ENCODE measurements around the gene UBTF. TPM values are rescaled to one million over a fixed set of nuclear protein-coding genes. Genes with fewer than 3 reads are reported as not detected.

The UBTF gene
- 65.2 TPM for total RNA-seq
- long read RNA-seq, full-length matches to known transcripts, result 51 of 130 reads
- long read RNA-seq, partial matches to known transcripts, result 34 of 130 reads
- long read RNA-seq, other reads (novel, unspliced or antisense), result 45 of 130 reads

- DNase-seq (peak; percentile 85), ATAC-seq (peak; percentile 20)
- intact Hi-C loops (cut with micrococcal nuclease), result loop anchor here (5.0 kb wide), 1 partner anchor 108 kb away; no protein-coding TSS in a partner anchor
Measured at GRCh38 chr17:44219616-44220212, at the start of gene UBTF. Gene UBTF, minus strand, starts transcription at chr17:44219675. Its CDS starts 1,446 bp downstream, at chr17:44218229.

- DNase-seq, result no peak
- ATAC-seq, result no peak
- intact Hi-C loops (cut with micrococcal nuclease), result no loop called here
Measured at GRCh38 chr17:44268709-44269534, 49.4 kb upstream of the UBTF start.

- intact Hi-C loops (cut with micrococcal nuclease), result no loop called here
- DNase-seq, result no peak
- ATAC-seq, result no peak
Measured at GRCh38 chr17:44267818-44268490, 48.5 kb upstream of the UBTF start, which contains the start of gene SLC4A1. Gene SLC4A1, minus strand, starts transcription at chr17:44268135. Its CDS starts 5,269 bp downstream, at chr17:44262866.

GRCh38 chr17:44267165-44267455, 47.6 kb upstream of the UBTF start:
- intact Hi-C loops (cut with micrococcal nuclease), result no loop called here
- ATAC-seq (no peak), DNase-seq (no peak)

GRCh38 chr17:44266402-44267164, 47.1 kb upstream of the UBTF start:
- intact Hi-C loops (cut with micrococcal nuclease), result no loop called here
- ATAC-seq (no peak), DNase-seq (no peak)

GRCh38 chr17:44263345-44263902, 43.9 kb upstream of the UBTF start:
- no peak for DNase-seq
- intact Hi-C loops (cut with micrococcal nuclease), result no loop called here
- ATAC-seq, result no peak

GRCh38 chr17:44262654-44263225, 43.3 kb upstream of the UBTF start:
- ATAC-seq, result no peak
- intact Hi-C loops (cut with micrococcal nuclease), result no loop called here
- no peak for DNase-seq

- no peak for DNase-seq
- ATAC-seq, result no peak
- intact Hi-C loops (cut with micrococcal nuclease), result no loop called here
Measured at GRCh38 chr17:44260296-44260695, 40.8 kb upstream of the UBTF start.

- DNase-seq, result no peak
- intact Hi-C loops (cut with micrococcal nuclease), result no loop called here
- no peak for ATAC-seq
Measured at GRCh38 chr17:44258811-44259351, 39.4 kb upstream of the UBTF start.

- ATAC-seq, result no peak
- intact Hi-C loops (cut with micrococcal nuclease), result no loop called here
- no peak for DNase-seq
Measured at GRCh38 chr17:44257815-44258760, 38.6 kb upstream of the UBTF start.

- intact Hi-C loops (cut with micrococcal nuclease), result no loop called here
- no peak for DNase-seq
Measured at GRCh38 chr17:44256671-44257070, 37.2 kb upstream of the UBTF start.

GRCh38 chr17:44255915-44256314, 36.4 kb upstream of the UBTF start:
- intact Hi-C loops (cut with micrococcal nuclease), result no loop called here
- ATAC-seq, result no peak
- DNase-seq, result no peak

More at GRCh38 chr17:44256671-44257070, 37.2 kb upstream of the UBTF start:
- no peak for ATAC-seq

GRCh38 chr17:44254361-44255095, 35.1 kb upstream of the UBTF start:
- intact Hi-C loops (cut with micrococcal nuclease), result no loop called here
- ATAC-seq, result no peak
- DNase-seq, result no peak

- ATAC-seq (no peak), DNase-seq (no peak)
- intact Hi-C loops (cut with micrococcal nuclease), result no loop called here
Measured at GRCh38 chr17:44253006-44253405, 33.5 kb upstream of the UBTF start.

GRCh38 chr17:44251062-44251461, 31.6 kb upstream of the UBTF start:
- DNase-seq, result no peak
- intact Hi-C loops (cut with micrococcal nuclease), result no loop called here
- no peak for ATAC-seq

- intact Hi-C loops (cut with micrococcal nuclease), result no loop called here
- DNase-seq, result no peak
- ATAC-seq, result no peak
Measured at GRCh38 chr17:44249501-44250246, 30.2 kb upstream of the UBTF start.
